Cardiac fibroblast (primary cell): ENCODE data around the gene ITGA1.

ENCODE experiments used
- DNase-seq, 2 donors: peaks; one replicate each; pipeline versions ENCODE4 v3.0.0 to v3.0.0-alpha.2; 2010; ENCODE audit warnings: low read depth in 2 of 2
- H3K4me3 ChIP-seq, 2 donors: replicated peaks in 1 of 2; 1 replicate in 1 of 2; 2 replicates in 1 of 2; pipeline ENCODE4 v1.5.1; 2011; ENCODE audit warnings: low read depth in 2 of 2, low read length in 2 of 2, mild to moderate bottlenecking in 2 of 2, moderate library complexity in 1 of 2
- CTCF ChIP-seq: IDR thresholded peaks from one replicate; pipeline ENCODE4 v1.5.1; 2011; ENCODE audit warnings: low read depth, mild to moderate bottlenecking, low read length, inconsistent platforms

Gene ITGA1

GRCh38 chr5:52779213-52779612 is 8.5 kb upstream of the ITGA1 start:
- no peak overlapping the region for H3K4me3 ChIP-seq
- no peak for TF ChIP-seq CTCF
- DNase-seq, result no peak

- DNase-seq, result peak; percentile 40 to 64
- no peak overlapping the region for H3K4me3 ChIP-seq
- no peak for TF ChIP-seq CTCF
Measured at GRCh38 chr5:52783226-52783959, 4.3 kb upstream of the ITGA1 start.

- no peak for DNase-seq
- H3K4me3 ChIP-seq, result no peak overlapping the region
- no peak for TF ChIP-seq CTCF
Measured at GRCh38 chr5:52784737-52785136, 3.0 kb upstream of the ITGA1 start.

- no peak for TF ChIP-seq CTCF
- no peak overlapping the region for H3K4me3 ChIP-seq
- DNase-seq, result no peak
Measured at GRCh38 chr5:52786391-52786790, 1.3 kb upstream of the ITGA1 start.

- TF ChIP-seq CTCF, result peak; percentile 28
- peak; percentile 38 to 43 for DNase-seq
- H3K4me3 ChIP-seq, result peak overlapping the region; percentile 67 to 70
Measured at GRCh38 chr5:52786949-52787599, 642 bp upstream of the ITGA1 start.

GRCh38 chr5:52788505-52788821 is 747 bp downstream of the ITGA1 start:
- DNase-seq, result no peak
- peak overlapping the region; percentile 67 to 70 for H3K4me3 ChIP-seq
- TF ChIP-seq CTCF, result no peak
